ENCODE measurements around the gene RFX3.

Gene RFX3

GRCh38 chr9:3455094-3455493, 70.7 kb downstream of the RFX3 start:
- DNase-seq = no peak
- no peak overlapping the region for H3K27ac Mint-ChIP-seq
- H3K27me3 Mint-ChIP-seq (ENCODE audit: low read depth, poor library complexity) = no peaks in the 10 kb centered on the region

GRCh38 chr9:3451956-3452355, 73.8 kb downstream of the RFX3 start:
- DNase-seq = no peak
- H3K27me3 Mint-ChIP-seq (ENCODE audit: low read depth, poor library complexity) = no peaks in the 10 kb centered on the region
- H3K4me3 Mint-ChIP-seq = no peak overlapping the region
- no peaks in the 10 kb centered on the region for H3K4me1 Mint-ChIP-seq
- no peak for TF ChIP-seq CTCF (IDR thresholded peaks at IDR 0.05)
- peaks cover 10% of the 10 kb centered on the region for H3K36me3 Mint-ChIP-seq (ENCODE audit: low read depth)
- H3K9me3 Mint-ChIP-seq = no peaks in the 10 kb centered on the region
- H3K27ac Mint-ChIP-seq = no peak overlapping the region

More at GRCh38 chr9:3455094-3455493, 70.7 kb downstream of the RFX3 start:
- H3K9me3 Mint-ChIP-seq = no peaks in the 10 kb centered on the region
- no peaks in the 10 kb centered on the region for H3K4me1 Mint-ChIP-seq
- H3K36me3 Mint-ChIP-seq (ENCODE audit: low read depth) = peaks cover 19% of the 10 kb centered on the region
- no peak for TF ChIP-seq CTCF (IDR thresholded peaks at IDR 0.05)
- no peak overlapping the region for H3K4me3 Mint-ChIP-seq

GRCh38 chr9:3447788-3448187, 78.0 kb downstream of the RFX3 start:
- Mint-ChIP-seq H3K27me3 (ENCODE audit: low read depth, poor library complexity) (no peaks in the 10 kb centered on the region), H3K36me3 (ENCODE audit: low read depth) (peaks cover 40% of the 10 kb centered on the region), H3K4me3 (no peak overlapping the region), H3K4me1 (peaks cover 12% of the 10 kb centered on the region), H3K27ac (peak overlapping the region; percentile 29), H3K9me3 (peaks cover 8% of the 10 kb centered on the region)
- no peak for TF ChIP-seq CTCF (IDR thresholded peaks at IDR 0.05)
- no peak for DNase-seq

GRCh38 chr9:3447143-3447542, 78.7 kb downstream of the RFX3 start:
- DNase-seq = no peak
- no peak overlapping the region for H3K4me3 Mint-ChIP-seq
- H3K9me3 Mint-ChIP-seq = peaks cover 8% of the 10 kb centered on the region
- peaks cover 12% of the 10 kb centered on the region for H3K4me1 Mint-ChIP-seq
- H3K36me3 Mint-ChIP-seq (ENCODE audit: low read depth) = peaks cover 39% of the 10 kb centered on the region
- H3K27me3 Mint-ChIP-seq (ENCODE audit: low read depth, poor library complexity) = no peaks in the 10 kb centered on the region
- no peak for TF ChIP-seq CTCF (IDR thresholded peaks at IDR 0.05)
- H3K27ac Mint-ChIP-seq = no peak overlapping the region

- Mint-ChIP-seq H3K36me3 (ENCODE audit: low read depth) (peaks cover 36% of the 10 kb centered on the region), H3K4me3 (no peak overlapping the region), H3K4me1 (peaks cover 12% of the 10 kb centered on the region), H3K27me3 (ENCODE audit: low read depth, poor library complexity) (no peaks in the 10 kb centered on the region), H3K27ac (no peak overlapping the region), H3K9me3 (peaks cover 8% of the 10 kb centered on the region)
- no peak for TF ChIP-seq CTCF (IDR thresholded peaks at IDR 0.05)
- no peak for DNase-seq
These were observed 79.5 kb downstream of the RFX3 start for GRCh38 chr9:3446313-3446712.

GRCh38 chr9:3444016-3444415, 81.8 kb downstream of the RFX3 start:
- H3K9me3 Mint-ChIP-seq = peaks cover 8% of the 10 kb centered on the region
- no peak overlapping the region for H3K4me3 Mint-ChIP-seq
- peaks cover 30% of the 10 kb centered on the region for H3K36me3 Mint-ChIP-seq (ENCODE audit: low read depth)
- H3K27ac Mint-ChIP-seq = no peak overlapping the region
- no peak for DNase-seq
- no peak for TF ChIP-seq CTCF (IDR thresholded peaks at IDR 0.05)
- H3K27me3 Mint-ChIP-seq (ENCODE audit: low read depth, poor library complexity) = no peaks in the 10 kb centered on the region
- H3K4me1 Mint-ChIP-seq = peaks cover 12% of the 10 kb centered on the region
